GM12865 (cell line): ENCODE measurements around the gene ABHD5.
"Not testable (repeated sequence)": the region's sequence is repeated elsewhere in the genome, so short reads cannot be mapped to it uniquely, and the experiment has no call there.

Experiments used
- DNase-seq: peaks from one replicate; pipeline ENCODE4 v3.0.0; 2010; ENCODE audit warnings: low read depth
- H3K4me3 ChIP-seq: 2 replicates; pipeline ENCODE4 v1.5.1; 2011; ENCODE audit warnings: mild to moderate bottlenecking, low read depth, low read length, control low read depth
- TF ChIP-seq, protein P1 (sequence below): IDR thresholded peaks from 2 replicates; pipeline ENCODE4 v1.5.1; 2011; ENCODE audit warnings: low read length, control low read depth, low read depth, inconsistent platforms; ENCODE audit not compliant: insufficient read depth; ENCODE audit errors: missing control alignments

Gene ABHD5

GRCh38 chr3:43650345-43650744 lies 40.4 kb upstream of the ABHD5 start:
- TF ChIP-seq, protein P1, sequence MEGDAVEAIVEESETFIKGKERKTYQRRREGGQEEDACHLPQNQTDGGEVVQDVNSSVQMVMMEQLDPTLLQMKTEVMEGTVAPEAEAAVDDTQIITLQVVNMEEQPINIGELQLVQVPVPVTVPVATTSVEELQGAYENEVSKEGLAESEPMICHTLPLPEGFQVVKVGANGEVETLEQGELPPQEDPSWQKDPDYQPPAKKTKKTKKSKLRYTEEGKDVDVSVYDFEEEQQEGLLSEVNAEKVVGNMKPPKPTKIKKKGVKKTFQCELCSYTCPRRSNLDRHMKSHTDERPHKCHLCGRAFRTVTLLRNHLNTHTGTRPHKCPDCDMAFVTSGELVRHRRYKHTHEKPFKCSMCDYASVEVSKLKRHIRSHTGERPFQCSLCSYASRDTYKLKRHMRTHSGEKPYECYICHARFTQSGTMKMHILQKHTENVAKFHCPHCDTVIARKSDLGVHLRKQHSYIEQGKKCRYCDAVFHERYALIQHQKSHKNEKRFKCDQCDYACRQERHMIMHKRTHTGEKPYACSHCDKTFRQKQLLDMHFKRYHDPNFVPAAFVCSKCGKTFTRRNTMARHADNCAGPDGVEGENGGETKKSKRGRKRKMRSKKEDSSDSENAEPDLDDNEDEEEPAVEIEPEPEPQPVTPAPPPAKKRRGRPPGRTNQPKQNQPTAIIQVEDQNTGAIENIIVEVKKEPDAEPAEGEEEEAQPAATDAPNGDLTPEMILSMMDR = no peak
- no peak overlapping the region for H3K4me3 ChIP-seq
- no peak for DNase-seq

DNA sequence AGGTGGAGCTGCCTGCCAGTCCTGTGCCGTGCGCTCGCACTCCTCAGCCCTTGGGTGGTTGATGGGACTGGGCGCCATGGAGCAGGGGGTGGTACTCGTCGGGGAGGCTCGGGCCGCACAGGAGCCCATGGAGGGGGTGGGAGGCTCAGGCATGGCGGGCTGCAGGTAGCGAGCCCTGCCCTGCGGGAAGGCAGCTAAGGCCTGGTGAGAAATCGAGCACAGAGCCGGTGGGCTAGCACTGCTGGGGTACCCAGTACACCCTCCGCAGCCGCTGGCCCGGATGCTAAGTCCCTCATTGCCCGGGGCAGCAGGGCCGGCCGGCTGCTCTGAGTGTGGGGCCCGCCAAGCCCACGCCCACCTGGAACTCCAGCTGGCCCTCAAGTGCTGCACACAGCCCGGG lies 34.3 kb upstream of the ABHD5 start:
- not testable (repeated sequence) for DNase-seq, H3K4me3 ChIP-seq

DNA sequence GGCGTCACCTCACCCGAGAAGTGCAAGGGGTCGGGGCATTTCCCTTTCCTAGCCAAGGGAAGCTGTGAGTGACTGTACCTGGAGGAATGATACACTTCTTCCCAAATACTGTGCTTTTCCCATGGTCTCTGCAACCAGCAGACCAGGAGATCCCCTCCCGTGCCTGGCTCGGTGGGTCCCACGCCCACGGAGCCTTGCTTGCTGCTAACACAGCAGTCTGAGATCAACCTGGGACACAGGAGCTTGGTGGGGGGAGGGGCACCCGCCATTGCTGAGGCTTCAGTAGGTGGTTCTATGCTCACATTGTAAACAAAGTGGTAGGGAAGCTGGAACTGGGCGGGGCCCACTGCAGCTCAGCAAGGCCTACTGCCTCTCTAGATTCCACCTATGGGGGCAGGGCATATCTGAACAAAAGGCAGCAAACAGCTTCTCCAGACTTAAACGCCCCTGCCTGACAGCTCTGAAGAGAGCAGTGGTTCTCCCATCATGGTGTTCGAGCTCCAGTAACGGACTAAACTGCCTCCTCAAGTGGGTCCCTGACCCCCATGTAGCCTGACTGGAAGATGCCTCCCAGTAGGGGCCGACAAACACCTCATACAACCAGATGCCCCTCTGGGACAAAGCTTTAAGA lies 31.4 kb upstream of the ABHD5 start:
- TF ChIP-seq, protein P1 = no peak
- no peak overlapping the region for H3K4me3 ChIP-seq
- DNase-seq = no peak

DNA sequence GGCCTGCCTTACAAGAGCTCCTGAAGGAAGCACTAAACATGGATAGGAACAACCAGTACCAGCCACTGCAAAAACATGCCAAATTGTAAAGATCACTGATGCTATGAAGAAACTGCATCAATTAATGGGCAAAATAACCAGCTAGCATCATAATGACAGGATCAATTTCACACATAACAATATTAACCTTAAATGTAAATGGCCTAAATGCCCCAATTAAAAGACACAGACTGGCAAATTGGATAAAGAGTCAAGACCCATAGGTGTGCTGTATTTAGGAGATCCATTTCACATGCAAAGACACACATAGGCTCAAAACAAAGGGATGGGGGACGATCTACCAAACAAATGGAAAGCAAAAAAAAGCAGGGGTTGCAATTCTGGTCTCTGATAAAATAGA lies 29.4 kb upstream of the ABHD5 start:
- H3K4me3 ChIP-seq, DNase-seq: not testable (repeated sequence)

GRCh38 chr3:43665011-43665410 lies 25.7 kb upstream of the ABHD5 start:
- H3K4me3 ChIP-seq, DNase-seq: not testable (repeated sequence)

DNA sequence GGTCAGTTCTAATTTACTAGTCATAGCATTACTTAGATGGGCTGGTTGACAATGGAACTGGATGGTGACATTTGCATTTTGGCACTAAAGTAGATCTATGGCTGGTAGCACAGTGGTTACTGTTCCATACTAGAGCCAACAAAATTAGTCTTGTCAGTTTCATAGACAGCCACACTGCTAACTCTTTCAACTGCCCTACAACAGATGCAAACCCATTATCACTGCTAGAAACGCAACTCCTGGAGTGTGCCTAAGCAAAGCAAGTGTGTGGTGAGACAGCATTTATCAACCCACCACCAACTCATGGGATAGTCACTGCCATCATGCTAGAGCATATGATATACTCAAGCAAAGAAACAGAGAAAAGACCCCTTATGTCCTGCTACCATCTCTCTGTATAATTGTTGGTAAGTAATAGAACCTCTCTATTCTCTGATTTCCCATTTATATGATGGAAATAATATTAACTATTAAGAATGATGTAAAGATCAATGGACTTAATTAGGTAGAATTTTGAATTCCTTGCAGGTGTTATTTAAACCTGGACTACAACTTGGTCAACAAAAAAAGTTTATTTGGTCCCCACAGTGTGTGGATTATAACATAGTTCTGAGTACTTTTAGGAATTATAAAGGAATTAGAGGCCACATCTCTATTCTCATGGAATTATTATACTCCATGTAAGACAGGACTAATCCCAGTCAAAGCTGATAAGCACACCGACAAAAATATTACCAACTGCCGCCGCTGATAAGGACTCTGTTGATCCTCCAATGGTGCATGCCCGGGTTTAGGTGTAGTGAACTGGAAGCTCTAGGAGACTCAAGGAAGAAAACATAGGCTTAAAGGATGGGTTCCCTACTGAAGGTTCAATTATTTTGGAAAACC lies 19.9 kb upstream of the ABHD5 start:
- TF ChIP-seq, protein P1 = no peak
- DNase-seq = no peak

GRCh38 chr3:43674345-43675085 lies 16.2 kb upstream of the ABHD5 start:
- TF ChIP-seq, protein P1 = no peak
- no peak for DNase-seq

More for the DNA sequence above, 19.9 kb upstream of the ABHD5 start:
- H3K4me3 ChIP-seq = no peak overlapping the region

DNA sequence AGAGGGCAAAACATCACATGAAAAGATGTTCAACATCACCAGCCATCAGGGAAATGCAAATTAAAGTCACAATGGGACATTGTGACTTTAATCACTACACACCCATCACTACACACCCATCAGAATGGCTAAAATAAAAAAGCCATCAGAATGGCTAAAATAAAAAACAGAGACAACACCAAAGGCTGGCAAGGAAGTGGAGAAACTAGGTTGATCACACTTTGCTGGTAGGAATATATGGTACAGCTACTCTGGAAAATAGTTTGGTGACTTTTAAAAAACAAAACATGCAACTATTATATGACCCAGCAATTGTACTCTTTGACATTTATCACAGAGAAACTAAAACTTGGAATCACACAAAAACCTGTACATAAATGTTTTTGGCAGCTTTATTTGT lies 15.1 kb upstream of the ABHD5 start:
- DNase-seq = no peak
- H3K4me3 ChIP-seq = no peak overlapping the region
- TF ChIP-seq, protein P1 = no peak

More at GRCh38 chr3:43674345-43675085, 16.2 kb upstream of the ABHD5 start:
- no peak overlapping the region for H3K4me3 ChIP-seq
